SH-SY5Y (cell line): ENCODE results near the gene ANKUB1.

ENCODE experiments used
- GATA2 ChIP-seq: IDR thresholded peaks from 2 replicates; pipeline ENCODE4 v1.6.1; 2011; ENCODE audit warnings: mild to moderate bottlenecking, low read depth, low read length
- GATA3 ChIP-seq: IDR thresholded peaks from 2 replicates; pipeline ENCODE4 v1.6.1; 2011; ENCODE audit warnings: low read depth, mild to moderate bottlenecking, low read length, moderate library complexity

- no peak for TF ChIP-seq GATA2
- TF ChIP-seq GATA3, result no peak
Observed at GRCh38 chr3:149776170-149776569, 16.2 kb downstream of the ANKUB1 start.
